Hematopoietic multipotent progenitor cell treated with erythropoietin and hydrocortisone succinate and interleukin-3 and kit ligand, for 4 days (in vitro differentiated cells): ENCODE measurements around the gene TMEM184B.

ENCODE experiments used
- DNase-seq: peaks from one replicate; pipeline ENCODE4 v3.0.0-alpha.2; 2015

TMEM184B gene

GRCh38 chr22:38272373-38273134, at the start of gene TMEM184B:
Gene TMEM184B (minus strand): TSS chr22:38273010. CDS start chr22:38247961, 25,049 bp downstream.
- peak; percentile 88 for DNase-seq

- DNase-seq: no peak
These were observed 48.0 kb upstream of the TMEM184B start for GRCh38 chr22:38320605-38321402.

- no peak for DNase-seq
These were observed 46.3 kb upstream of the TMEM184B start for GRCh38 chr22:38318792-38319773.

GRCh38 chr22:38317995-38318715, 45.3 kb upstream of the TMEM184B start:
- peak; percentile 84 for DNase-seq

- DNase-seq: peak; percentile 84
These were observed 44.5 kb upstream of the TMEM184B start, which contains the start of gene CSNK1E for GRCh38 chr22:38317122-38317994. Gene CSNK1E (minus strand): TSS chr22:38317433. CDS start chr22:38314157, 3,276 bp downstream.

GRCh38 chr22:38316364-38317121, 43.7 kb upstream of the TMEM184B start:
- peak; percentile 70 for DNase-seq

GRCh38 chr22:38315823-38316363, 43.1 kb upstream of the TMEM184B start:
- DNase-seq: peak; percentile 59

- peak; percentile 56 for DNase-seq
These were observed 42.4 kb upstream of the TMEM184B start for GRCh38 chr22:38314933-38315822.

- DNase-seq: no peak
These were observed 41.5 kb upstream of the TMEM184B start for GRCh38 chr22:38314051-38314932.

GRCh38 chr22:38313384-38313955, 40.7 kb upstream of the TMEM184B start:
- DNase-seq: no peak

- DNase-seq: no peak
These were observed 39.5 kb upstream of the TMEM184B start for GRCh38 chr22:38312261-38312800.

GRCh38 chr22:38311323-38311620, 38.5 kb upstream of the TMEM184B start:
- DNase-seq: no peak

- no peak for DNase-seq
These were observed 37.9 kb upstream of the TMEM184B start for GRCh38 chr22:38310518-38311322.

GRCh38 chr22:38309614-38310517, 37.1 kb upstream of the TMEM184B start:
- no peak for DNase-seq

- DNase-seq: no peak
These were observed 36.1 kb upstream of the TMEM184B start for GRCh38 chr22:38308791-38309498.
